HG03103 (cell line): ENCODE measurements around the gene ZBTB20.
"Not testable (repeated sequence)": the region's sequence is repeated elsewhere in the genome, so short reads cannot be mapped to it uniquely, and the experiment has no call there.

ENCODE experiments used
- ATAC-seq: cut with Tn5 transposase; IDR thresholded peaks from one replicate; pipeline ENCODE4 v1.9.1; 2021; ENCODE audit warnings: low read depth; ENCODE audit not compliant: unreplicated experiment

Gene ZBTB20

DNA sequence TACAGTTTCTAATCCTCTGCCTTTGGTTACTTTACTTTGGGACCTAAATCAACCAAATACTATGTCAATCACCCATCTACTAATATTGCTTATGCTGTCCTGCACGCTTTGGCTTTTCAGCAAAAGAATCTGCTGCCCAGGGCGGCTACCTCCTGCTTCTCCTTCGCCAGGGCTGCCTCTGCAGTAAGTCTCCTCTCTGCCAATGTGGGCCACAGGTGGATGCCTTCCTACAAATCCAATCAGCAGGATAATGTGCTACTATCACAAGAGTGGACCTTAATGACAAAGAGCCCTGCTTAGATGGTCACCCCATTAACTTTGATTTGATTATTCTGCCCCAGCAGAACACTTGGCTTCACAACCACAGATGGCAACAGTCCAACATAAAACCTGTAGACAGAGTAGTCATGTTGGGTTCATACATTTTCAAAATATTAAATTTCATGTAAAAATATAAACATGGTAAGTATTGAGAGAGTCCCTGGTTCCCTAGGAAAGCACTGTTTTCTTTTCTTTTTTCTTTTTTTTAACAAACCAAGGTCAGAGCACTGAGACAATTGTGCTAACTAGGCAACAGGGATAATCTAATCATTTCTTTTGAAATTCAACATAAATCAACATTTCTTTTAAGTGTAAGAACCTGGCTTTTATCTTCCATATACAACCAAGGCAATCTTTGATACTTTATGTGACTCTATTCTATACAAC is 298.3 kb downstream of the ZBTB20 start:
- ATAC-seq = no peak

DNA sequence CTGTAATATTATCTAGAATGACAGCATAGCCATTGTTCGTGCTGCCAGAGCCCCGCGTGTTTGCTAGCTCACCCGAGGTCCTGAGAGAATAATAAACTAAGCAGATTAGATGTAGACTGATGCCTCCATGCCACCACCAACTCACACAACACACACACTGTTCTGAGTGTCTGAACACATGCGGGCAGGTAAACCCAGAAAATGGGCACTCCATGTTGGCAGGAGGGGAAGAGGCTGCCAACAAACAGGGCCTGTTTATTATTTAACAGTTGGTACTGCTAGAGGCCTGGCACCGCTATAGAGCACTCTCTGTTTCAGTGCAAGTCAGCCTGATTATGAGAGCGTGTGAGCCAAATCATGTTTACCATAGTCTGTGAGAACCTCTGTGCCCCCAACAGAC is 299.0 kb downstream of the ZBTB20 start:
- no peak for ATAC-seq

DNA sequence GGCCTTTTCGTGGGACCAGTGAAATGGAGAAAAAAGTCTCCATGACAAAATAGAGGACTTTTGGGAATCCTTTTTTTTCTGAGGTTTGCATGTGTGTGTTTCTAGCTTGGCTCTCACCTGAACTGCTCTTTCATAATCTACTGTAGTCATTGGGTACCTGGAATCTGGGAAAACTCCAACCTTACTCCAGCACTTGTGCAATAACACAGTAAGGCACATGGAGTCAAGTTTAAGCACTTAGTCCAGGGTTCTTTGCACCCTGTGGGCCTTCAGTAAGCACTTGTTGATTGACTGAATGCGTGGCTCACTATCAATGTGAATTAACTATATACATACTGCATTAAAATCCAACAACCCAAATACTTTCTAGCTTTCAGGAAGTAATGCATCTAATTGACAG is 299.5 kb downstream of the ZBTB20 start:
- ATAC-seq = no peak

DNA sequence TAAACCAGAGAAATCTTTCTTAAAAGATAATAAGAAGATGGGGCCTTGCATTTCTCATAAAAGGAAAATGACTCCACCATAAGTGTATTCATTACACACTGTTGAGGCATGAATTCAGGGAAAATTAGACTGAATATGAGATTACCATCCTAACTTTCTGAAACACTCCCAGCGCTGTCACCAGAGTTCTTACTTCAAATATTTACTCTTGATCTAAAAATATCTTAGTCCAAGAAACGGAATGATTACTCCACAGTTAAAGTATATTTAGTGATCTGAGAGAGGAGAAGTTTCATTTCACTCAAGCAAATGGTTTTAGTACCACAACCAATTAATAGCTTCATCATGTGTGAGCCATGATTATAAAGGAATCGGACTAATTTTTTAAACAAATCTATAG is 300.3 kb downstream of the ZBTB20 start:
- no peak for ATAC-seq

DNA sequence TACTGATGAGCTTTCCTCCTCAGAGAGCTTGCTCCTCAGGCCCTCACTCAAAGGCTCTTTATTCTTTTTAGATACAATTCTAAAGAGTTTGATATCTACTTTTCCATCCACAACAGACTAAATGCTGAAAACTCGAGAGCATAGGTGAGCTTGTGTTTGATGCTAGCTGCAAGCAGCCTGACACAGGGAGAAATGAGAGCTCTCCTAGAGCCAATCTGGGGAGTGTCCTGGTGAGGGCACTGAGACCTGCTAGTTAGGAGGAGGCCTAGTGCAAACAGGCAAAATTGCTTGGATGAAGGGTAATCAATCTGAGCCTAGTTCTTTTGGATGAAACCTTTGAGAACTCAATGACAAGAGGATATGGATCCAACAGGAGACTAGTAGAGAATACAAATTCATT is 300.8 kb downstream of the ZBTB20 start:
- no peak for ATAC-seq

DNA sequence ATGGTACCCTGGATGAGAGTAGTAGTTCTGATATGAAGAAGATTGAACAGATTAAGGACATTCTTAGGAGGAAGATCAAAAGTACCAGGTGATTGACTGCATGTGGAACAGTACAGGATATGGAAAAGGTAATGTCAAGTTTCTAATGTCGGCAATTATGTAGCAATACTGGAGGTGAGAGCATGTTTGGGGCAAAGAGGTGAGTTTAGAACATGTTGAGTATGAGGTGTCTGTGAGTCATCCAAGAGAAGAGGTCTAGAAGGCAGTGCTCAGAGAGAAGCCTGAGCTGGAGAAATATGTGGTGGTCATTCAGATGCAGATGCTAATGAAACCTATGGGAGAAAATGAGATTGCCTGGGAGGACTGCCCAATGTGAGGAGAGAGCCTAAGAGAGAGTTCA is 305.6 kb downstream of the ZBTB20 start:
- no peak for ATAC-seq

DNA sequence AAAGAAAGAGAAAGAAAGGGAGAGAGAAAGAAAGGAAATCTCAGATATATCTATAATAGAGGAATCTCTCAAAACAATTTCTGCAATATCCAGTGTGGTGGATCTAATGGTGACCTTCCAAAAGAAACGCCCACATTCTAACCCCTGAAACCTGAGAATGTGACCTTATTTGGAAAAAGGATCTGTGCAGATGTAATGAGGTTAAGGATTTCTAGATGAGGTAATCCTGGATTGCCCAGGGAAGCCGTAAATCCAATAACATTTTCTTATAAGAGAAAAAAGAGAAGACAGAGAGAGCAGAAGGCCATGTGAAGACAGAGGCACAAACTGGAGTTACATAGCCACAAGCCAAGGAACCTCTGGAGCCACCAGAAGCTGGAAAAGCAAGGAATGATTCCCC is 307.6 kb downstream of the ZBTB20 start:
- no peak for ATAC-seq

DNA sequence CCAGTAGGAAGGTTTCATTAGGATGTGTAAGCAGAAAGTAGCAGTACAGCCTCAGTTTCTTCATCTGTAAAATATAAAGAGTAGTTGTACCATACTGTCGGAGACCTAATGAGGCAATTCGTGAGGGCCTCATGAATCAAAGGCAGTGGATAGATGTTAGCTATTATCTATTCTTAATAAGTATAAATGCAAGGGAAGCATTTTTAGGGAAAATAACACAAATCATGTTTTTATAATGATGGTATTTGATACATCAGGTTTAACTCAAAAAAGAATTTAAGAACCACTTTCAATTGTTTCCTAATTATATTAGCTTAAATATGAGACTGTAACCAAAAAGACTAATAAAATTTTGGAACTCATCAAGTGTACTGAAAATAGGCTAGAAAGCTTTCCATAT is 309.1 kb downstream of the ZBTB20 start:
- ATAC-seq = no peak

DNA sequence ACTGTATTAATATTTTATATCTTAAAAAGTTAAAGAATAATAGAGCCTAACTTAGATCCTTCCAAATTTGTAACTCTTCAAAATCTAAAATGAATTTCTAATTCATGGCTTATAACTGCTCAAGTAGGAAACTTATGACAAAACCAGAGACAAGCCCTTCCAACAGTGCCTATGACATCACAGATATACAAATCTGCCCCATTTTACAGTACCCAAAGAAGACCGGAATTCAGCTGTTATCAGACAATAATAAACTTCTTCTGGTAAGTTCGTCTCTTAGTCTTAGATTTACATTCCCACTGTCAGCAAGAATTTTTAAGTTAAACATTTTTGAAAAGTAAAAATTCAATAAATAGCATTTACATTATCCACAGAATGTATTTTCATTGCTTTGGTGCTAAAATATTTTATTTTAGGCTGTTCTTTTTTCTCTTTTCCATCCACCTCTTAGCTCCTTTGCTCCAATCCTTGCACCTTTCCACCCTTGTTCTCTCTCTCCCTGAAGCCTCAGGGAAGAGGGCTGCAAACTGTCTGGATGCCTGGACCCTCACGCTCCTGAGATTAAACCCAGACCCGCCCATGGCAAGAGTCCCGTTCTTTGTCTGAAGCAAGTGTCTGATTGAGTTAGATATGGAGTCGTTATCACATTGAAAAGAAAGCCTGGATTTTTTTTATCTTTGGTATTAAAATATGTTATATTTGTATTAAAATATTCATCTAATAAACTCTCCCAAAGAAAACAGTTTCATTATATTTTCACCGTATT is 312.7 kb downstream of the ZBTB20 start:
- ATAC-seq = no peak

DNA sequence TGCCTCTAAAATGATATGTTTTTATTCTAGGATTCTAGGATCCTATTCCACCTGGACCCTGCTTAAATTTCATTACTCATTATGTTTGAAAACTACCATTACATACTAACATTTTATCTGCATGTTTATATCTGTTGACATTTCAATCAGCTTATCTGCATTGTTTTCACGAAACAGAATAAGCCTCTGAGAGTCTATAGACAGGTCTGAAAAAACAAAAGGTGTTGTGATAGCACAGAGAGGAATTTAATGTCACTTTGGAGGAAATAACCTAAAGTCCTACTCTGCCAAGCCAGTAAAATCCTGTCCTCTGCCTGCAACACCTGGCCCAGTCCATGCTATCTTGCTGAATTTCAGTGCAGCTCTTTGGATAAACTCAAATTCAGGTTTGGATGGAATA is 315.2 kb downstream of the ZBTB20 start:
- no peak for ATAC-seq

DNA sequence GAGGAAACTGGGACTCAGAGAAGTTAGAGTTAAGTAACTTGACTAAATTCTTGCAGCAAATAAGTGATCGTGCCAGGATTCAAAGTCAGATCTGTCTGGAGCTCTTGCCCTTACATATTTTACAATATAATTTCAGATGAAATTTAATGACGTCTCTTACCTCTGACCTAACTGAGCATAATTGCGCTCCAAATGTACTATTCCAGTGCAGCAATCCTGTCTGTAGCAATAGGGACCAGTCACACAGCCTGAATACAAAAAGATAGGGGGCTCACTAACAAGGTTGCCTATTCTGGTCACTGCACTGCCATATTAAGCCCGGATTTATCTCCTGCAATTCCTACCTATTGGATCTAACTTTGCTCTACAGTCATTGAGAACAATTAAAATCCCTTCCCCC is 316.4 kb downstream of the ZBTB20 start:
- ATAC-seq = no peak

DNA sequence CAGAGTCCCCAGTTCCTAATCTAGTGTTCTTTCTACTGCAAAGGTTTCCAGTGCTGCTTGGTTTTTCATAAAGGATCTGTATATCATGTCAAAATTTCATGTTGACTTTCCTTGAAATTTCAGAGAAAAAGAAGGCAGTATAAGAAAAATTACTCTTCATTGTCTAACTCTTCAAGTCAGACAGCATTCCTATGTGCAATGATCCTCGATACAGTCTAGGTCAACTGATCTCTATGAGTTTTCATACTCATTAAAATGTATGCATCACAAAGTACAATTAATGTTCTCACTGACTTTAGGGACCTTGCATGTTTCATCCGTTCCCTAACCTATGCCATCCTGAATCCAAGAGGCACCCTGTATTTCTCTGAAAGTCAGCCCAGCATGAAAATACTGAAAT is 317.3 kb downstream of the ZBTB20 start:
- no peak for ATAC-seq

DNA sequence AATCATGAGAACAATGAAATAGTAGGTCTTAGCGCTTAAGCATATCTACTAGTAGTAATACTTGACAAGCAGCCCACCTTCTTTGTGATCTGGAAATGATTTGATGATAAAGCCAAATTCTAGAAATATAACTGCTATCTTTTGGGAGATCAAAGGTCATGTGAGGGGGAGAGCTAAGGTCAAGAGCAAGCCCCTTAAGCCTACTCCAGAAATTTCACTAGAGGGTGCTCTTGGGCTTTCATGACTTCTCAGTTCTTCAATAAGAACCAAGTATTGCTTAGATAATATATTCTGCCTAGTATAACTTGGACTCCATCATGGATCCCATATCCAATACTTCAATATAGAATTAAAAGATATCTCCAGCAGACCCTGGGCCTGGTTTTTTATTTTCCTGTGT is 319.6 kb downstream of the ZBTB20 start:
- ATAC-seq = peak; percentile 81

DNA sequence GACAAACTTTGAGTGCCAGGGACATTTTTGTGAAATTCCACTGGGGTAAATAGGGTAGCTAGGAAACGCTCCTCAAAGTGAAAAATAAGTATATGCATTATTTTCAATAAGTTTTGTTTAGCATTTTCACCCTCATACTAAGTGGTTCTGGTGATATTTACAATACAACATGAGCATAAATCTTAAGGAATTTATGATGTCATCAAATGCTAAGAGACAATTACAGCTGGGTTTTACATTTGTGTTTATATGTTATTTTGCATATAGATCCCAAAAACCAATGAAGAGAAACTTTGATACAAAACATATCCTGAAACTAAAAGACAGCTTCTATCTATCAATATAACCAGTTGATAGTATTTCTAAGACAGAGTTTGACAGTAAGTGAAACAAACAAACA is 323.1 kb downstream of the ZBTB20 start:
- no peak for ATAC-seq

DNA sequence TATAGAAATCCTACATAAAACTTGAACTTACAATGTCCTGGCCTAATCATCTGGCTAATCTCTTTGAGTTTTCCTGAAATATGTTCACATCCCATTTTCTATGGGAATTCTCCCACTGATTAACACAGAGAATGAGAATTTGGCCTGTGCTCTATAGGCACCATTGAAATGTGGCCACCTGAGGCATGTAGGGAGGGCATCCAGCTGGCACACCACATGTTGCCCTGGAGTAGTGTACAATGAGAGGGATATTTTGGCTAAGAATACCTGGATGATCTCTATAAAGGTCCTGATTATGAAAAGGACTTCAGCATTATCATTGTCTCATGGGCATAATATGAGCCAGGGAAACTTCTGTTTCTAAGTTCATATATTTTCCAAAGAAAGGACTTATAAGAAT is 324.0 kb downstream of the ZBTB20 start:
- ATAC-seq = no peak

DNA sequence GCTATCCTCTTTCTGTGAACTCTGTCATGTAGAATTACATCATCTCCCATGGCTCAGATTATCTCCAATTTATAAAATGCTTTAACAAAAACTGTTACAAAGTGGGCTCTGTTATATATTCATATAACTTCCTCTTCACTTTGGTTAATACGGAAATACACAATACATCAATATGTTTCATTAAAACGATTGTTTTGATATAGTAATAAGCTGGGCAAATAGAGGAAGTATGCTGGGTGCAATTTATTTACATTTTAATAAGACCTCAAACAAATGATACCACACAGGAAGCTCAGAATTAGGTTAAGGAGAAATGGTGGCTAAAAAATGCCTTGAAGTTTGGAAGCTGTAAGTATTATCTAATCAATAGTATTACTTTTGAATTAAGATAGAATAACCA is 331.0 kb downstream of the ZBTB20 start:
- ATAC-seq = no peak

DNA sequence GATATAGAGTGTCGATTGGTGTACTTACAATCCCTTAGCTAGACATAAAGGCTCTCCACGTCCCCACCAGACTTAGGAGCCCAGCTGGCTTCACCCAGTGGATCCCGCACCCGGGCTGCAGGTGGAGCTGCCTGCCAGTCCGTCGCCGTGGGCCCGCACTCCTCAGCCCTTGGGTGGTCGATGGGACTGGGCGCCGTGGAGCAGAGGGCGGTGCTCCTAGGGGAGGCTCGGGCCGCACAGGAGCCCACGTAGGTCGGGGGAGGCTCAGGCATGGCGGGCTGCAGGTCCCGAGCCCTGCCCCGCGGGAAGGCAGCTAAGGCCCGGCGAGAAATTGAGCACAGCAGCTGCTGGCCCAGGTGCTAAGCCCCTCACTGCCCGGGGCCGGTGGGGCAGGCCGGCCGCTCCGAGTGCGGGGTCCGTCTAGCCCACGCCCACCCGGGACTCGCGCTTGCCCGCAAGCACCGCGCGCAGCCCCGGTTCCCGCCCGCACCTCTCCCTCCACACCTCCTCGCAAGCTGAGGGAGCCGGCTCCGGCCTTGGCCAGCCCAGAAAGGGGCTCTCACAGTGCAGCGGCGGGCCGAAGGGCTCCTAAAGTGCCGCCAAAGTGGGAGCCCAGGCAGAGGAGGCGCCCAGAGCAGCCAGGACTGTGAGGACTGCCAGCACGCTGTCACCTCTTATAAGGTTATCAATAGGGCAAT is 334.4 kb downstream of the ZBTB20 start:
- ATAC-seq = not testable (repeated sequence)

DNA sequence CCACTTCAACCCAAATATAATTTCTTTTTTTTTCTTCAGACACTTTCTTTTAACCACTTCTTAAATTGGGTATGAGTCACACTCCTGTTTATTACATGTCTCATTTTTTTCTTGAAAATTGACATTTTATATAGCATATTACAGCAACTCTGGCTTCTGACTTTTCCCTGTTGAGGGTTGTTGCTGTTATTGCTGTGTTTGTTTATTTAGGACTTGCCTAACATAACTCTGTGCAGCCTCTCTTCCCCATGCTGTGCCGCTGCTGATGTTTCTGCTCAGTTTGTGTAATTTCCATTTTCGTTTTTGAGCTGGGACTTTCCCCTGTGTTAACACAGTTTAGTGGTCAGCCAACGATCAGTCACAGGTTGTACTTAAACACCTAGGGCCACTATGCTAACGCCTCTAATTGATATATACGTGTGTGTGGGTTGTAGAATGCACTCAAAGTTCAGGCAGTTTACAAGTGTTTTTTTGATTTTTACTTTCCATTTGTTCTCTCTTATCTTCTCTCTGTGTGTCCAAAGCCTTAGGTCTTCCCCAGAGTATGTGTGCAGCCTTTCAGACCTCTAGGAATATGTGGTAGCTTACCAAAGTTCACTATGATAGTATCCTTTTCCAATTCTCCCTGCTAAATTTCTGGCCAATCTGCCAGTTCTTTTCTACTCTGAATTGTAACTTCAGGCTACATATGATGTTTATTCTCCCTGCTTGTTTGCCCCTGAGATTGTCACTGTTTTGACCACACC is 337.2 kb downstream of the ZBTB20 start:
- ATAC-seq = peak; percentile 99

DNA sequence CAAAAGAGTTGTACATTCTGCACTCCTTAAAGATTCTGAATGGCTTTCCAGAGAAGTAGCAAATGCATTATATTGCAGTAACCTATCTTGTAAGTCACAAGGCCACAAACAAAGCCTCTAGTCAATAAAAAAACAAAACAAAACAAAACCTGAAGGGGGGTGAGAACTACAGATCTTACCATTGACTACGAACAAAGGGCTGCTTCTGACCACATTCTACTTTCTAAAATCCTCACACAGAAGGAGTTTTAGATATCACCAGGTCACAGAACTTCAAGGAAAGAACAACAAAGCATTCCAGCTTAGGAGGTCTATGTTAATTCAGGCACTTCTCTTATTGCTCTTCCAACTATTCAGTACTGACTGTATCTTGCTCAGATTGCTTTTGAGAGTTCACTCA is 343.0 kb downstream of the ZBTB20 start:
- no peak for ATAC-seq

DNA sequence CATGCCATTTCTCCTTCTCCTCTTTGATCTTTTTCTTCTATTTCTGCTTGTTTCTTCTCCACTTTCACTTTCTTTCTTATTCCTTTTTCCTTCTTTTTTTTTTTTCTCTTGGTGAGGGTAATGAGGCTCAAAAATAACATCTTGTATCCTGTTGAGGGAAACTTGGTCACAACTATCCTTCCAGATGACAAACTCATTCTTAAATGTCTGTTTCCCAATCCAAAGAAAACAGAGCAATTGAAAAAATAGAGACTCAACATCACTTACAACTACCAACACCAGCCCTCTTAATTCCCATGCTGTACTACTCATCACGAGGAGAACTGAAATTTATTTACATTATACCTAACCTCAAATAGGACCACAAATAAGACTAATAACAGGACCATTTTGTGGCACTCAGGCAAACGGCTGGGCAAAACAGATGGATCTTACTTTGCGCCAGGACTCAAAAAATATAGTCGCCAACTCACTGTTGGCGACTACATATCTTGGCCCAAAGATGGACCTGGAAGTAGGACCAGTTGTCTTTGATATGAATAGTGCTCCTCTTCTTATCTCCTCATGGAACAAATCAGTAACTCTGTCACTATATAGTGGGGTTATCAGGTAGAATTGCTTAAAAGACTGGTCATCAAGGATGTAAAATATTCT is 343.9 kb downstream of the ZBTB20 start:
- ATAC-seq = no peak
